K562 (cell line): ENCODE results near the gene DPP3. TPM values are rescaled to one million over a fixed set of nuclear protein-coding genes. Genes with fewer than 3 reads are reported as not detected.

Source experiments
- ATAC-seq: fragments of 200-7000 bp; cut with Tn5 transposase; 3 replicates; pipeline ENCODE4 v1.9.1; 2020; ENCODE audit warnings: moderate library complexity
- BruUV-seq: library from RNA; stranded (reverse); fragments of 400-500 nt; replicated peaks from 2 replicates; lab custom pipeline; 2021; lab: Mats Ljungman, UMichigan
- CTCF ChIA-PET: fragments of 300-600 bp; formaldehyde crosslinking; extraction: SDS; loops from one replicate; lab custom pipeline; 2021; ENCODE audit warnings: low intra/inter-chr PET ratio; lab: Yijun Ruan, JAX
- POLR2A ChIA-PET: fragments of 300-600, 350-650 bp; sonication (Branson Sonifier 250); formaldehyde crosslinking; extraction: SDS; loops from one replicate; lab custom pipeline; 2021; ENCODE audit warnings: antibody characterized with exemption, inconsistent platforms; lab: Yijun Ruan, JAX
- DNase-seq, 4 experiments: peaks; one replicate each; pipeline versions ENCODE4 v3.0.0 to v3.0.0-alpha.2; 2011 to 2018; ENCODE audit warnings: low spot score in 3 of 4, mixed read lengths in 3 of 4; ENCODE audit errors: extremely low read depth in 1 of 4
- FAIRE-seq: peaks from 2 replicates; lab custom pipeline; 2011; peaks lifted over from hg19 to GRCh38; lab: Jason Lieb, UNC
- H2AFZ ChIP-seq: 2 replicates; pipeline ENCODE4 v1.6.0; 2011; ENCODE audit warnings: low read depth, low read length, control low read depth, inconsistent platforms
- H3K27ac ChIP-seq: fragments of 200-600 bp; 3 replicates; pipeline ENCODE4 v1.8.0; 2011; ENCODE audit warnings: low read depth, mild to moderate bottlenecking, control low read depth, inconsistent platforms, low read length, moderate library complexity, mixed read lengths; ENCODE audit errors: extremely low read depth
- H3K27me3 ChIP-seq, 2 experiments: fragments of 300-600 bp in 1 of 2; 2 replicates in 1 of 2; 3 replicates in 1 of 2; pipeline versions ENCODE4 v1.6.0 to v1.8.0; 2011; ENCODE audit warnings: inconsistent platforms in 2 of 2, low read length in 2 of 2, mild to moderate bottlenecking in 1 of 2, mixed read lengths in 1 of 2, moderate library complexity in 1 of 2; ENCODE audit not compliant: control insufficient read depth in 2 of 2, insufficient read depth in 2 of 2
- H3K36me3 ChIP-seq: fragments of 300-600 bp; 3 replicates; pipeline ENCODE4 v1.8.0; 2011; ENCODE audit warnings: mild to moderate bottlenecking, low read length, inconsistent platforms; ENCODE audit not compliant: control insufficient read depth, insufficient read depth
- H3K4me1 ChIP-seq, 2 experiments: fragments of 200-600 bp in 1 of 2; replicated peaks in 1 of 2; 2 replicates in 1 of 2; 3 replicates in 1 of 2; pipeline versions ENCODE4 v1.5.1 to v1.8.0; 2011; ENCODE audit warnings: inconsistent platforms in 2 of 2, low read length in 2 of 2, mild to moderate bottlenecking in 1 of 2, mixed read lengths in 1 of 2, moderate library complexity in 1 of 2; ENCODE audit not compliant: control insufficient read depth in 2 of 2, insufficient read depth in 2 of 2
- H3K4me2 ChIP-seq: 2 replicates; pipeline ENCODE4 v1.6.1; 2011; ENCODE audit warnings: low read length, control low read depth, inconsistent platforms, mixed read lengths; ENCODE audit not compliant: insufficient read depth
- H3K4me3 ChIP-seq: fragments of 200-600 bp; sonication (generic), shearing (Covaris generic); 2 replicates; pipeline ENCODE4 v1.5.1; 2016; ENCODE audit warnings: control low read depth, inconsistent platforms
- H3K79me2 ChIP-seq: fragments of 200-600 bp; 3 replicates; pipeline ENCODE4 v1.8.0; 2011; ENCODE audit warnings: low read length, inconsistent platforms; ENCODE audit not compliant: control insufficient read depth, insufficient read depth
- H3K9ac ChIP-seq, 2 experiments: 2 replicates each; pipeline versions ENCODE4 v1.6.0 to v1.6.1; 2011; ENCODE audit warnings: low read depth in 2 of 2, low read length in 2 of 2, control low read depth in 1 of 2, inconsistent platforms in 1 of 2, mild to moderate bottlenecking in 1 of 2, mixed read lengths in 1 of 2; ENCODE audit not compliant: insufficient read depth in 1 of 2
- H3K9me1 ChIP-seq: one replicate; pipeline ENCODE4 v1.6.0; 2011; ENCODE audit warnings: inconsistent platforms, mild to moderate bottlenecking, low read length, moderate library complexity; ENCODE audit not compliant: control insufficient read depth, insufficient read depth
- H3K9me3 ChIP-seq: replicated peaks from 2 replicates; pipeline ENCODE4 v1.5.1; 2011; ENCODE audit warnings: low read depth, low read length, inconsistent platforms; ENCODE audit not compliant: control insufficient read depth, insufficient read depth
- H4K20me1 ChIP-seq: replicated peaks from 2 replicates; pipeline ENCODE4 v1.6.1; 2011; ENCODE audit warnings: low read length, inconsistent platforms, mixed read lengths; ENCODE audit not compliant: control insufficient read depth, insufficient read depth
- HDAC8 ChIP-seq: fragments of 450-650 bp; IDR thresholded peaks from 2 replicates; pipeline ENCODE4 v1.6.1; 2016; ENCODE audit warnings: mild to moderate bottlenecking, missing genetic modification characterization, moderate library complexity, missing compliant biosample characterization
- NR2F6 ChIP-seq: fragments of 450-650 bp; formaldehyde crosslinking; IDR thresholded peaks from 2 replicates; pipeline ENCODE4 v1.4.0; 2020; ENCODE audit warnings: mild to moderate bottlenecking
- SLC30A9 ChIP-seq: fragments of 250-450 bp; sonication (Bioruptor Pico); IDR thresholded peaks from 2 replicates; pipeline ENCODE4 v1.8.0; 2022; ENCODE audit warnings: mild to moderate bottlenecking, moderate library complexity
- ZBTB8A ChIP-seq: fragments of 450-650 bp; IDR thresholded peaks from 2 replicates; pipeline ENCODE4 v1.6.1; 2018; ENCODE audit warnings: mild to moderate bottlenecking, moderate library complexity; ENCODE audit not compliant: partially characterized antibody
- ZSCAN32 ChIP-seq: fragments of 450-650 bp; formaldehyde crosslinking; IDR thresholded peaks from 2 replicates; pipeline ENCODE4 v1.4.0; 2020; ENCODE audit warnings: mild to moderate bottlenecking, moderate library complexity
- WGBS: fragments of 100-300 bp; shearing (Covaris generic); methylation state at CpG from one replicate; pipeline ENCODE4 v1.1.6; 2016; ENCODE audit warnings: low coverage, mixed read lengths; ENCODE audit not compliant: insufficient coverage; ENCODE audit errors: missing lambda C conversion rate; 5-methylcytosine and 5-hydroxymethylcytosine counted together
- in situ Hi-C: fragments of 300-500 bp; cut with MboI; formaldehyde crosslinking; loops from 4 replicates; pipeline ENCODE4 v1.15.0; 2018; ENCODE audit warnings: inconsistent platforms, mixed read lengths
- intact Hi-C: fragments of 100-400 bp; cut with micrococcal nuclease; formaldehyde crosslinking; loops from 2 replicates; pipeline ENCODE4 v1.14.2; 2022
- polyA plus RNA-seq, 8 experiments: library from polyadenylated mRNA; depleted of rRNA in 4 of 8; stranded (reverse) in 5 of 8; unstranded in 3 of 8; fragments of >200 nt; fragmentation: Nextera tagmentation in 2 of 8; fragmentation: Illumina TruSeq in 1 of 8; extraction: Ambion mirVana in 2 of 8; extraction: Trizol in 1 of 8; gene quantifications; 2 replicates each; pipeline versions ENCODE4 v1.2.1 to v1.2.3, GENCODE V29; 2011 to 2014; ENCODE audit warnings: inconsistent platforms in 1 of 8, missing spikeins in 1 of 8
- total RNA-seq, 7 experiments: library from RNA; depleted of rRNA in 6 of 7; stranded (reverse); fragments of >200 nt in 6 of 7; fragmentation: Illumina TruSeq in 2 of 7; extraction: Trizol in 2 of 7; gene quantifications; 2 replicates each; pipeline versions ENCODE4 v1.2.1 to v1.2.3, GENCODE V29; 2011 to 2021; ENCODE audit warnings: low replicate concordance in 1 of 7
- TF ChIP-seq, protein P1 (sequence below): sonication (generic); formaldehyde crosslinking; IDR thresholded peaks from 2 replicates; pipeline ENCODE4 v1.8.0; 2022; ENCODE audit warnings: mild to moderate bottlenecking, missing genetic modification reagents, borderline replicate concordance
- TF ChIP-seq, protein P2 (sequence below), 2 experiments: fragments of 450-650 bp; IDR thresholded peaks; 2 replicates each; pipeline ENCODE4 v1.6.1; 2016

The DPP3 gene
- total and polyA plus RNA-seq, 9 of the 15 experiments (the other 6 are each of a cell fraction or from before 2014, with no cell fraction given): 3.7 to 69.2 (median 43.3) TPM

DNA sequence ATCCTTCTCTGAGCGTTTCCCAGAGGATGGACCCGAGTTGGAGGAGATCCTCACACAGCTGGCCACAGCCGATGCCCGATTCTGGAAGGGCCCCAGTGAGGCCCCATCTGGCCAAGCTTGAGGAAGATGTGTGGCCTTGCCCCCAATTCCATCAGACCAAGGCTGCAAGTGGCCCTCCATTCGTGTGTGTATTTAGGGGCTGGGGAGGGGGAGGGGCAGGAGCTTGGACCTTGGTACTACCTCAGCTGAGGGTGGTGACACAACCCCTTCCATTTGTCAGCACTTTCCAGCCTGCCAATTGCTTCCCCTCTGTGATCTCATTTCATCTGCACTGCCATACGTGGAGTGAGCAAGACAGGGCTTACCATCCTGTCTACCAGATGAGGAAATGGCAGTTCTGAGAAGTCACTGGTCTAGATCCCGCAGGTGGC lies 28.9 kb downstream of the DPP3 start:
- FAIRE-seq (no peak), DNase-seq (no peak), ATAC-seq (no peak)
- intact Hi-C loops: no loop called here
- Histone ChIP-seq H3K4me3 (no peak overlapping the region), H3K36me3 (peaks cover 16% of the 10 kb centered on the region; the same call in 1 of the 3 replicates), H3K9ac (0 out of 4 replicates have a peak overlapping the region, but pooled peaks of 1 of the 2 experiments have one; percentile 40), H3K4me2 (no peak overlapping the region), H3K27me3 (no peaks in the 10 kb centered on the region), H2AFZ (no peak overlapping the region), H4K20me1 (no peaks in the 10 kb centered on the region; the same call in 1 of the 2 replicates), H3K79me2 (peaks cover 9% of the 10 kb centered on the region), H3K4me1 (peaks cover 3 to 9% of the 10 kb centered on the region in 2 experiments; a peak in 4 of 5 replicates), H3K9me3 (no peaks in the 10 kb centered on the region), H3K27ac (no peak overlapping the region), H3K9me1 (no peaks in the 10 kb centered on the region)
- no peak for TF ChIP-seq SLC30A9 (CRISPR knock-in tag)
- TF ChIP-seq ZBTB8A: no peak
- no peak for TF ChIP-seq HDAC8 (tag)
- TF ChIP-seq, protein P1, sequence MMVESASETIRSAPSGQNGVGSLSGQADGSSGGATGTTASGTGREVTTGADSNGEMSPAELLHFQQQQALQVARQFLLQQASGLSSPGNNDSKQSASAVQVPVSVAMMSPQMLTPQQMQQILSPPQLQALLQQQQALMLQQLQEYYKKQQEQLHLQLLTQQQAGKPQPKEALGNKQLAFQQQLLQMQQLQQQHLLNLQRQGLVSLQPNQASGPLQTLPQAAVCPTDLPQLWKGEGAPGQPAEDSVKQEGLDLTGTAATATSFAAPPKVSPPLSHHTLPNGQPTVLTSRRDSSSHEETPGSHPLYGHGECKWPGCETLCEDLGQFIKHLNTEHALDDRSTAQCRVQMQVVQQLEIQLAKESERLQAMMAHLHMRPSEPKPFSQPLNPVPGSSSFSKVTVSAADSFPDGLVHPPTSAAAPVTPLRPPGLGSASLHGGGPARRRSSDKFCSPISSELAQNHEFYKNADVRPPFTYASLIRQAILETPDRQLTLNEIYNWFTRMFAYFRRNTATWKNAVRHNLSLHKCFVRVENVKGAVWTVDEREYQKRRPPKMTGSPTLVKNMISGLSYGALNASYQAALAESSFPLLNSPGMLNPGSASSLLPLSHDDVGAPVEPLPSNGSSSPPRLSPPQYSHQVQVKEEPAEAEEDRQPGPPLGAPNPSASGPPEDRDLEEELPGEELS: no peak
- no peak for TF ChIP-seq NR2F6 (CRISPR knock-in tag)
- no peak for TF ChIP-seq ZSCAN32 (CRISPR knock-in tag)
- TF ChIP-seq, protein P2, sequence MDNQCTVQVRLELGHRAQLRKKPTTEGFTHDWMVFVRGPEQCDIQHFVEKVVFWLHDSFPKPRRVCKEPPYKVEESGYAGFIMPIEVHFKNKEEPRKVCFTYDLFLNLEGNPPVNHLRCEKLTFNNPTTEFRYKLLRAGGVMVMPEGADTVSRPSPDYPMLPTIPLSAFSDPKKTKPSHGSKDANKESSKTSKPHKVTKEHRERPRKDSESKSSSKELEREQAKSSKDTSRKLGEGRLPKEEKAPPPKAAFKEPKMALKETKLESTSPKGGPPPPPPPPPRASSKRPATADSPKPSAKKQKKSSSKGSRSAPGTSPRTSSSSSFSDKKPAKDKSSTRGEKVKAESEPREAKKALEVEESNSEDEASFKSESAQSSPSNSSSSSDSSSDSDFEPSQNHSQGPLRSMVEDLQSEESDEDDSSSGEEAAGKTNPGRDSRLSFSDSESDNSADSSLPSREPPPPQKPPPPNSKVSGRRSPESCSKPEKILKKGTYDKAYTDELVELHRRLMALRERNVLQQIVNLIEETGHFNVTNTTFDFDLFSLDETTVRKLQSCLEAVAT (IDR thresholded peaks at IDR 0.05): no peak
- ChIA-PET CTCF (no interaction called here), POLR2A (interaction anchor here (0.6 to 1.4 kb wide), 2 partner anchors 22 to 91 kb away, joined by 3 to 4 read pairs; no protein-coding TSS in a partner anchor)
- no TSS peak for BruUV-seq
- in situ Hi-C loops: no loop called here
- 68% methylated on average over 6 of the region's 7 CpGs for WGBS
